Uterus (tissue), 2 donors: ENCODE data around the gene VPS37C.

ENCODE experiments used
- CTCF ChIP-seq, 4 experiments: fragments of 200-600 bp in 2 of 4; fragments of 450-650 bp in 2 of 4; sonication (generic) in 2 of 4; IDR thresholded peaks; one replicate each; pipeline ENCODE4 v1.5.1; 2016 to 2019; ENCODE audit warnings: antibody characterized with exemption in 4 of 4, mild to moderate bottlenecking in 2 of 4, moderate library complexity in 1 of 4
- POLR2A ChIP-seq, 2 donors: fragments of 450-650 bp; IDR thresholded peaks; one replicate each; pipeline ENCODE4 v1.6.1; 2016; ENCODE audit warnings: antibody characterized with exemption in 2 of 2, mild to moderate bottlenecking in 1 of 2, moderate library complexity in 1 of 2

GRCh38 chr11:61120706-61121191 is 40.5 kb downstream of the VPS37C start:
- TF ChIP-seq CTCF (IDR thresholded peaks at IDR 0.05) = no peak
- TF ChIP-seq POLR2A (IDR thresholded peaks at IDR 0.05) = no peak
